ENCODE data around the gene ZFYVE1. TPM values are rescaled to one million over a fixed set of nuclear protein-coding genes. Genes with fewer than 3 reads are reported as not detected.
A peak's percentile ranks its signal among the peaks of the same experiment; 100 is the strongest.
"Not testable (repeated sequence)": the region's sequence is repeated elsewhere in the genome, so short reads cannot be mapped to it uniquely, and the experiment has no call there.

Gene ZFYVE1
- total RNA-seq, 1 donor from 2014 or later = 50.6 TPM

- no peak overlapping the region for H3K27ac Mint-ChIP-seq (ENCODE audit: unreplicated experiment)
- no peaks in the 10 kb centered on the region for H3K9me3 Mint-ChIP-seq (ENCODE audit: unreplicated experiment)
- peak overlapping the region; percentile 56 for H3K4me3 Mint-ChIP-seq (ENCODE audit: unreplicated experiment)
- TF ChIP-seq CTCF (IDR thresholded peaks at IDR 0.05; ENCODE audit: unreplicated experiment) = no peak
- DNase-seq (ENCODE audit: low spot score) = no peak
- H3K4me1 Mint-ChIP-seq (ENCODE audit: unreplicated experiment) = no peaks in the 10 kb centered on the region
- peaks cover 14% of the 10 kb centered on the region for H3K36me3 Mint-ChIP-seq (ENCODE audit: low read depth, unreplicated experiment)
- H3K27me3 Mint-ChIP-seq (ENCODE audit: unreplicated experiment) = peaks cover 4% of the 10 kb centered on the region
Observed at GRCh38 chr14:72958548-72958947, 68.4 kb downstream of the ZFYVE1 start.

- Mint-ChIP-seq H3K4me3 (ENCODE audit: unreplicated experiment) (no peak overlapping the region), H3K27me3 (ENCODE audit: unreplicated experiment) (peaks cover 4% of the 10 kb centered on the region), H3K27ac (ENCODE audit: unreplicated experiment) (no peak overlapping the region), H3K36me3 (ENCODE audit: low read depth, unreplicated experiment) (peaks cover 14% of the 10 kb centered on the region), H3K4me1 (ENCODE audit: unreplicated experiment) (no peaks in the 10 kb centered on the region), H3K9me3 (ENCODE audit: unreplicated experiment) (no peaks in the 10 kb centered on the region)
- TF ChIP-seq CTCF (IDR thresholded peaks at IDR 0.05; ENCODE audit: unreplicated experiment) = no peak
- no peak for DNase-seq (ENCODE audit: low spot score)
Observed at GRCh38 chr14:72957213-72957612, 69.7 kb downstream of the ZFYVE1 start.

- not testable (repeated sequence) for H3K27me3 Mint-ChIP-seq (ENCODE audit: unreplicated experiment); H3K9me3 Mint-ChIP-seq (ENCODE audit: unreplicated experiment); H3K4me1 Mint-ChIP-seq (ENCODE audit: unreplicated experiment); H3K27ac Mint-ChIP-seq (ENCODE audit: unreplicated experiment); DNase-seq (ENCODE audit: low spot score); H3K4me3 Mint-ChIP-seq (ENCODE audit: unreplicated experiment)
- H3K36me3 Mint-ChIP-seq (ENCODE audit: low read depth, unreplicated experiment) = peaks cover 14% of the 10 kb centered on the region
Observed at GRCh38 chr14:72956741-72957140, 70.2 kb downstream of the ZFYVE1 start.

GRCh38 chr14:72952171-72952570 is 74.7 kb downstream of the ZFYVE1 start:
- DNase-seq (ENCODE audit: low spot score) = no peak
- TF ChIP-seq CTCF (IDR thresholded peaks at IDR 0.05; ENCODE audit: unreplicated experiment) = no peak
- H3K9me3 Mint-ChIP-seq (ENCODE audit: unreplicated experiment) = no peaks in the 10 kb centered on the region
- no peaks in the 10 kb centered on the region for H3K36me3 Mint-ChIP-seq (ENCODE audit: low read depth, unreplicated experiment)
- H3K4me1 Mint-ChIP-seq (ENCODE audit: unreplicated experiment) = no peaks in the 10 kb centered on the region
- H3K4me3 Mint-ChIP-seq (ENCODE audit: unreplicated experiment) = no peak overlapping the region
- H3K27me3 Mint-ChIP-seq (ENCODE audit: unreplicated experiment) = peaks cover 10% of the 10 kb centered on the region
- H3K27ac Mint-ChIP-seq (ENCODE audit: unreplicated experiment) = no peak overlapping the region

- no peaks in the 10 kb centered on the region for H3K9me3 Mint-ChIP-seq (ENCODE audit: unreplicated experiment)
- TF ChIP-seq CTCF (IDR thresholded peaks at IDR 0.05; ENCODE audit: unreplicated experiment) = peak; percentile 93
- H3K4me1 Mint-ChIP-seq (ENCODE audit: unreplicated experiment) = no peaks in the 10 kb centered on the region
- peak; percentile 75 for DNase-seq (ENCODE audit: low spot score)
- peaks cover 4% of the 10 kb centered on the region for H3K36me3 Mint-ChIP-seq (ENCODE audit: low read depth, unreplicated experiment)
- H3K4me3 Mint-ChIP-seq (ENCODE audit: unreplicated experiment) = no peak overlapping the region
- peaks cover 8% of the 10 kb centered on the region for H3K27me3 Mint-ChIP-seq (ENCODE audit: unreplicated experiment)
- no peak overlapping the region for H3K27ac Mint-ChIP-seq (ENCODE audit: unreplicated experiment)
Observed at GRCh38 chr14:72948481-72949138, 78.3 kb downstream of the ZFYVE1 start.

Data from endothelial cell (in vitro differentiated cells).